Mucosa of descending colon (tissue), 3 donors: ENCODE results near the gene NUDC. TPM values are rescaled to one million over a fixed set of nuclear protein-coding genes. Genes with fewer than 3 reads are reported as not detected.
"Not testable (repeated sequence)": the region's sequence is repeated elsewhere in the genome, so short reads cannot be mapped to it uniquely, and the experiment has no call there.

ENCODE experiments used
- ATAC-seq: fragments of 200-7000 bp; cut with Tn5 transposase; one replicate; pipeline ENCODE4 v1.9.1; 2020; ENCODE audit warnings: mild to moderate bottlenecking, moderate library complexity
- DNase-seq, 3 donors: peaks; one replicate each; pipeline ENCODE4 v3.0.0-alpha.2; 2020
- H3K36me3 ChIP-seq: fragments of 200-600 bp; one replicate; pipeline ENCODE4 v1.8.0; 2021; ENCODE audit warnings: low read depth, mild to moderate bottlenecking
- H3K4me1 ChIP-seq: fragments of 200-600 bp; one replicate; pipeline ENCODE4 v1.8.0; 2021; ENCODE audit warnings: low read depth, mild to moderate bottlenecking
- H3K4me3 ChIP-seq: fragments of 200-600 bp; one replicate; pipeline ENCODE4 v1.8.0; 2021; ENCODE audit warnings: mild to moderate bottlenecking
- H3K9me3 ChIP-seq: fragments of 200-600 bp; one replicate; pipeline ENCODE4 v1.8.0; 2021; ENCODE audit warnings: mild to moderate bottlenecking
- intact Hi-C, 2 donors: fragments of 100-400 bp; cut with DNase I in 1 of 2; cut with micrococcal nuclease in 1 of 2; formaldehyde crosslinking; loops; one replicate each; pipeline versions ENCODE4 v1.11.0 to v1.11.1; 2022; cut with DNase I, micrococcal nuclease
- long read RNA-seq, 2 donors: library from polyadenylated mRNA; unstranded; transcript quantifications; one replicate each; pipeline ENCODE4 v2.0.0, GENCODE V29; 2019 to 2021
- total RNA-seq, 3 donors: library from RNA; stranded (reverse); fragmentation: NEBNext Ultra II Directional in 2 of 3; extraction: Animal tissue kit (Norgen Biotek cat#: 25700) in 2 of 3; gene quantifications; one replicate each; pipeline versions ENCODE4 v1.2.1 to v1.2.4, GENCODE V29; 2021 to 2023
- TF ChIP-seq, protein P1 (sequence below): fragments of 200-600 bp; IDR thresholded peaks from one replicate; pipeline ENCODE4 v1.8.0; 2022; ENCODE audit warnings: antibody characterized with exemption, mild to moderate bottlenecking
- donor health status: DM: no; HTN: no; CAD: no; lungs with moderate emphysema.
- donor health status: DM: no; HTN: no; CAD: no.
- donor health status: DM: no; HTN: yes; CAD: no.

NUDC gene
- 10 to 100 TPM; 36.2 to 83.5 (median 43.1) TPM for total RNA-seq
- long read RNA-seq, donor 1, transcript NUDC-201 (9 exons, 1,800 nt): major isoform, 324 of 351 reads
- long read RNA-seq, donor 1, partial matches to known transcripts: 6 of 351 reads
- long read RNA-seq, donor 1, other reads (novel, unspliced or antisense): 21 of 351 reads
- long read RNA-seq, donor 2, transcript NUDC-201 (9 exons, 1,800 nt): major isoform, 129 of 160 reads
- long read RNA-seq, donor 2, transcript NUDC-204 (2 exons, 607 nt): minor isoform, 6 of 160 reads
- long read RNA-seq, donor 2, partial matches to known transcripts: 9 of 160 reads
- long read RNA-seq, donor 2, other reads (novel, unspliced or antisense): 16 of 160 reads

- peak within 1 kb of the TSS; percentile 85 for H3K4me3 ChIP-seq
- H3K9me3 ChIP-seq: no peaks in the 10 kb centered on the region
- peaks cover 11% of the 10 kb centered on the region for H3K4me1 ChIP-seq
- ATAC-seq (peak; percentile 99), DNase-seq (peak; percentile 97 to 98 (median 98))
- intact Hi-C loops: no loop called here
- no peaks in the 10 kb centered on the region for H3K36me3 ChIP-seq
- TF ChIP-seq, protein P1, sequence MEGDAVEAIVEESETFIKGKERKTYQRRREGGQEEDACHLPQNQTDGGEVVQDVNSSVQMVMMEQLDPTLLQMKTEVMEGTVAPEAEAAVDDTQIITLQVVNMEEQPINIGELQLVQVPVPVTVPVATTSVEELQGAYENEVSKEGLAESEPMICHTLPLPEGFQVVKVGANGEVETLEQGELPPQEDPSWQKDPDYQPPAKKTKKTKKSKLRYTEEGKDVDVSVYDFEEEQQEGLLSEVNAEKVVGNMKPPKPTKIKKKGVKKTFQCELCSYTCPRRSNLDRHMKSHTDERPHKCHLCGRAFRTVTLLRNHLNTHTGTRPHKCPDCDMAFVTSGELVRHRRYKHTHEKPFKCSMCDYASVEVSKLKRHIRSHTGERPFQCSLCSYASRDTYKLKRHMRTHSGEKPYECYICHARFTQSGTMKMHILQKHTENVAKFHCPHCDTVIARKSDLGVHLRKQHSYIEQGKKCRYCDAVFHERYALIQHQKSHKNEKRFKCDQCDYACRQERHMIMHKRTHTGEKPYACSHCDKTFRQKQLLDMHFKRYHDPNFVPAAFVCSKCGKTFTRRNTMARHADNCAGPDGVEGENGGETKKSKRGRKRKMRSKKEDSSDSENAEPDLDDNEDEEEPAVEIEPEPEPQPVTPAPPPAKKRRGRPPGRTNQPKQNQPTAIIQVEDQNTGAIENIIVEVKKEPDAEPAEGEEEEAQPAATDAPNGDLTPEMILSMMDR: no peak
These were observed at the start of gene NUDC for GRCh38 chr1:26921540-26922430. Gene NUDC (plus strand): TSS chr1:26921743. CDS start chr1:26921849, 106 bp downstream.

DNA sequence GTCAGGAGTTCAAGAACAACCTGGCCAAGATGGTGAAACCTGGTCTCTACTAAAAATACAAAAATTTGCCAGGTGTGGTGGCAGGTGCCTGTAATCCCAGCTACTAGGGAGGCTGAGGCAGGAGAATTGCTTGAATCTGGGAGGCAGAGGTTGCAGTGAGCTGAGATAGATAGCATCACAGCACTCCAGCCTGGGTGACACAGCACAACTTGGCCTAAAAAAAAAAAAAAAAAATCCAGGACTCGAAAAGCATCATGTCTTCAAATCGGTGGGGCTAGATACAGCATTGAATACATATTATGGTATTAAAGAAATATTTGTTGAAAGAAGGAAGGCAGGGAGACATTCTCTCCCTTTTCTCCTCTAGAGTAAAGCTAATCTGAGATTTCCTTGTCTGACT is 48.4 kb upstream of the NUDC start:
- DNase-seq, H3K9me3 ChIP-seq, intact Hi-C loops, H3K4me3 ChIP-seq, ATAC-seq, H3K4me1 ChIP-seq, H3K36me3 ChIP-seq: not testable (repeated sequence)

GRCh38 chr1:26874896-26875295 is 46.6 kb upstream of the NUDC start:
- no peak for DNase-seq
- H3K4me3 ChIP-seq: no peak overlapping the region
- intact Hi-C loops: loop anchor here in 1 of 2 donors (5.0 kb wide), 1 partner anchor 273 kb away; no protein-coding TSS in a partner anchor
- H3K9me3 ChIP-seq: no peaks in the 10 kb centered on the region
- H3K36me3 ChIP-seq: no peaks in the 10 kb centered on the region
- peaks cover 20% of the 10 kb centered on the region for H3K4me1 ChIP-seq
- TF ChIP-seq, protein P1: no peak
- ATAC-seq: no peak

DNA sequence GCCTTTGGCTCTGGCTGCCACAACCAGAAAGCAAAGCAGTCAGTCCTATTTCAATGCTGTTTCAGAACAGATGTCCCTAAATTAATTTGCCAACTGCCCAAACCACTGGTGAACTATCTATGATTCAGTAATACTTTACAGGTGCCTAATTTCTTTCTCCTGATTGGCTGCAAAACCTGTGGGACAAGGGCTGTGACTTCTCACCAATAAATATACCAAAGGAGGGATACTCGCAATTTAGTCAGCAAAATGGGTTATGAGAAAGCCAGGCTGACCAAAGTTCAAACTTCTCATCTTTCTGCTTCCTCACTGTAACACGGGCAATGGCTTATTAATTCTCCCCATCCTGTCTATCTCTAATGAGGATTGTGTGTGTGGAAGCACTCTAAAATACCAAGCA is 44.2 kb upstream of the NUDC start:
- peaks cover 20% of the 10 kb centered on the region for H3K4me1 ChIP-seq
- intact Hi-C loops: loop anchor here in 1 of 2 donors (5.0 kb wide), 1 partner anchor 275 kb away; no protein-coding TSS in a partner anchor
- TF ChIP-seq, protein P1: no peak
- no peaks in the 10 kb centered on the region for H3K36me3 ChIP-seq
- no peak for ATAC-seq
- DNase-seq: no peak
- H3K9me3 ChIP-seq: no peaks in the 10 kb centered on the region
- H3K4me3 ChIP-seq: no peak overlapping the region

- peaks cover 16% of the 10 kb centered on the region for H3K36me3 ChIP-seq
- TF ChIP-seq, protein P1: no peak
- ATAC-seq: no peak
These were observed 41.8 kb upstream of the NUDC start for GRCh38 chr1:26879793-26880192.

GRCh38 chr1:26881611-26882010 is 39.9 kb upstream of the NUDC start:
- DNase-seq (peak in 2 of 3 donors; percentile 25 to 50), ATAC-seq (peak; percentile 70)
- Histone ChIP-seq H3K4me1 (peaks cover 20% of the 10 kb centered on the region), H3K36me3 (peaks cover 23% of the 10 kb centered on the region)
- intact Hi-C loops: loop anchor here in 1 of 2 donors (5.0 kb wide), 1 partner anchor 34 kb away; no protein-coding TSS in a partner anchor
- not testable (repeated sequence) for H3K4me3 ChIP-seq, H3K9me3 ChIP-seq

More at GRCh38 chr1:26879793-26880192, 41.8 kb upstream of the NUDC start:
- H3K4me3 ChIP-seq: no peak overlapping the region
- intact Hi-C loops: loop anchor here (5.0 kb wide), 2 partner anchors 32 to 277 kb away; no protein-coding TSS in a partner anchor
- no peaks in the 10 kb centered on the region for H3K9me3 ChIP-seq
- H3K4me1 ChIP-seq: peaks cover 20% of the 10 kb centered on the region
- no peak for DNase-seq
